NCI-H446 treated with DMSO at 0.1 percent for 48 hours (cell line): ENCODE measurements around the gene DAND5.

ENCODE experiments used
- DNase-seq: peaks from one replicate; lab custom pipeline; 2025; lab: John Stamatoyannopoulos, UW

The DAND5 gene

DNA sequence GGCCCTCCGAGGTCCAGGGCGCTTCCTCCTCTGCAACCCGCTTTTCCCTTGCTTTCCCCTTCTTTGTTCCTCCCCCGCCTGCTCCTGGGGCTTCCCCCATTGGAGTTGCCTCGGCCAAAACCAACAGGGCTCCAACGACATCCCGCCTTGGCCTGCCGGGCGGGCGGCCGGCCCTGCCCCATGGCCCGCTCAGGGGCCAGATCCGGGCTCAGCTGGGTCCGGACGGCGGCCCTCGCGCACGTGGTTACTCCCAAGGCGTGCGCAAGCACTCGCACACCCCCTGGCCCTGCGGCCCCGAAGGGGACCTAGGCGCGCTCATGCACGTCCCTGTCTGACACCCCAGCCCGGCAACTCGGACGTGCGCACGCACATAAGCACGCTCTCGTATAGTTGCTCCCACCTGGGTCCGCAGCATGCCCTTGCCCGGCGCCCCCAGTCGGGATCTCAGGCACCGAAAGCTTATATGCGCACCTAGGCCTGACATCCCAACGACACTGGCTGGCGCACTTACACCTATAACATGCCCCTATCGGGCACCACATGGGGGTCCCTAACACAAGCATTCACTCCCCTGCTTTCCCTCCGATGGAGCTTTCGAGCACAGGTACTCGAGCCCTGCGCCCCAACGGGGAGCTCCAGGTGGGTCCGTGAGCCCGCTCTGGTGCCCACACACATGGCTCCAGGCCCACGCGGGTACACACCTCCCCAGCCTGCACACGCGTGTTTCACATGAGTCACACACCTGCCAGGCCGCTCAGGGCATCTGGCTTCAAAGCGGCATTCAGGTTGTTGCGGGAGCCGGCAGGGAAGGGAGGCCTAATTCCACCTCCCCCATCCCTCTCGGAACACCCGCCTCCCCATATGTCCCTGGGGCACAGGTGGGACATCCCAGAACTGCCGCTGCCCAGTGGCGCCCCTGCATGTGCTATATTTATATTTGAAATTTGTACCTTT is 40.9 kb downstream of the DAND5 start:
- no peak for DNase-seq

DNA sequence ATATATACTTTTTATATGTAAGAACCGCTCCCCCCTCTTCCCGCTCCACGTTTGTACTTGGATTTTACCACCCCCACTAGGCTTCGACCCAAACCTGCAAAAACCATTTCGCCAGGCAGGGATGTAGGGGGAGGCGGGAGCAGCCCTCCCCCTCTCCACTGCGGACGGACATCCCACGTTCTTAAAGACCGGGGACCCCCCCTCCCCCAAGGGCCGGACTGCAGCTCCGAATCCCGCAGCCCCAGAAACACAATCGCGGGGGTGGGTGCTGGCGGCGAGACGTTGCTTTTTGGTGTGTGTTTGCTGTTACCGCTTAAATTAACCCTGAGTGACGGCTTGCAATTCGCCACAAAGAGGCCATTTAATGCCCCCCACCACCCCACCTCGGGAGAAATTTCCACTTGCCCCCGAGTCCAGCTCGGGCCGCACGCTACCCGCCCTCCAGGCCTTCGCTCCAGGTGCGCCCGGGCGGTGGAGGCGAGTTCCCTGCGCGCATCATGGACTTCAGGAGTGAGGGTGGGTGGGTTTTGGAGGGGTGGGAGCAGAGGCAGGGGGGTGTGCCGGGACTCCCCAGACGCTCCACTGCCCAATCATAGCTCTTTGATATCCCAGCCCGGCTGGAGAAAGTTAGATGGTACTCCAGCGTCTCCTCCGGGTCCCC is 41.7 kb downstream of the DAND5 start:
- no peak for DNase-seq

DNA sequence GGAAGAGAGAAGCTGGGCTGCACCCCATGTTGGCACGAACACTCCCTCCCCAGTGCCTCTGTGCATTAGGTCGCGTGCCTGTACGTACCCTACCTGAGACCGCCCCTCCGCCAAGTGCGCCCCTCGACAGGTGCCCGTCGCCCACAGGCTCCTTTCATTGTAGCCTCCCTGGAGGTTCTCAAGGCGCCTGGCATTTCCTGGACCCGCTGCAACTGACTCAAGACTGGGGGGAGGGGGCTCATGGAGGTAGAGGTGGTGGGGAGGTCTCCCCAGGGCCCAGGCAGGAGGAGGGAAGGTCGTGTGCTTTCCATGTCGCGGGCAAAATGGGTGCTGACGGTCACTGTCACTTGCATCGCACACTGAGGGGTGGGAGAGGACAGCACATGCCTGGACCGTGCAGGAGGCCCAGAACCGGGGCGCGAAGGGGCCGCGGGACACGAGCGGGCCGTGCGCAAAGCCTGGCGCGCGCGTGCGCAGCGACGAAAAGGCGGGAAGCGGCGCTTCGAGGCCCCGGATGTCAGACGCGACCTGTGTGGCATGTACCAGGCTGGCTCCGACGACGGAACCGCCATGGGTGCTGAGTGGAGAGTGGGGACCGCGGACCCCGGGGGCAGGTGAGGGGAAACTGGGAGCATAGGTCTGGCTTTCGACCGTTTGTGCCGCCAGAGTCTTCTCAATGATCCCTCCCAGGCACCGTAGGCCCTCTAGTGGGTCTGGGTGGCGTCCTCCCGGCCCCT is 42.4 kb downstream of the DAND5 start:
- no peak for DNase-seq

DNA sequence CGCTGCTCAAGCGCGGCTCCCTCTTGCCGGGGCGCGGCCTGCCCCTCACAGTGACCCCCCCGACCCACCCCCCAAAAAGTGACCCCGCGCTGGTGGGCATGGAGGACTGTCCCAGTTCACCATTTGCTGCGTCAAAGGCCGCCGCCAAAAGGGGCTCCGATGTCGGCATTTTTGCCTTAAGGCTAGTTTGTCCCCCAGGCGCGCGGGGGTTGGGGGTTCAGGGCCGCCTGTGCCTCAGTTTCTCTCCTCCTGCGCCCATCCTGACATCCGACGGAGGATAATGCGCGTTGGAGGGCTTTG is 43.0 kb downstream of the DAND5 start:
- DNase-seq, result no peak

DNA sequence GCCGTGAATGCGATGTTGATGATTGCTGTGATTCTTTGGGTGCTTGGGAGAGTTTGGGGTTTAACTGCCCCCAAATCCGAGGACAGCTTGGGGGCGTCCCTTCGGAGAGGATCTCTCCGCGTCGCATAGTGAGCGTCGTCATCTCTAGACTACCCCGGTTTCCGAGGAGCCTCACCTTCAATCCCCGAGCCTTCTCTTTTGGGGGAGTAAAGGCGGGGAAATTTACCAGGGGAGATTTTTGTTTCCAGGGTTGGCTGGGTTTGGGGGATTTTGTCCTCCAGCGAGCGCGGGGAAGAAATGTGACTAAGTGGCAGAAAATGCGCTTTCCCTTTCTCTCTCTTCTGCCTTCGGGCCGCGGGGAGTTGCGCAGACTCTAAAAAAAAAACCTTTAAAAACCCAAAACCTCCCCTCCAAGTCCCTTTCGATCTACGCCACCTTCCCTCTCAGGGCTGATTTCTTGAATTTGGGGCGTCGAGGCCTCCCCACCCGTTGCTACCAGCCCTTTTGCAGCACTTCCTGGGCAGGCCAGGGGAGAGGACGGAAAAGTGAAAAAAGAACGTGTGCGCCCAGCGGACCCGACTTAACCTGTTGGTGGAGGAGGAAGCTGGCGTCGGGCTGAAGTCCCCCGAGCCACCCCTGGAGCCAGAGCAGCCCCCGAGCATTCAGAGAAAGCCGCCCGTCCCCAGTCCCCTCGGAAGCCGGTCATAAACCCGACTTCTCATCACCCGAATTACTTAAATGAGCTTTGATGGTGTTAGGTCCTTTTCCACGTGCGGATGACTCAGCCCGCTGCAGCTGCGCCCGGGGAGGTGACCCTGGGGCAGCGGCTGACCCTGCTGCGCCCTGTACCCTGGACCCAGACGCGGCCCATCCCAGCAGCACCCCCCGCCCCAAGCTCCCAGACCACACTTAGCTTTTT is 43.6 kb downstream of the DAND5 start:
- no peak for DNase-seq

DNA sequence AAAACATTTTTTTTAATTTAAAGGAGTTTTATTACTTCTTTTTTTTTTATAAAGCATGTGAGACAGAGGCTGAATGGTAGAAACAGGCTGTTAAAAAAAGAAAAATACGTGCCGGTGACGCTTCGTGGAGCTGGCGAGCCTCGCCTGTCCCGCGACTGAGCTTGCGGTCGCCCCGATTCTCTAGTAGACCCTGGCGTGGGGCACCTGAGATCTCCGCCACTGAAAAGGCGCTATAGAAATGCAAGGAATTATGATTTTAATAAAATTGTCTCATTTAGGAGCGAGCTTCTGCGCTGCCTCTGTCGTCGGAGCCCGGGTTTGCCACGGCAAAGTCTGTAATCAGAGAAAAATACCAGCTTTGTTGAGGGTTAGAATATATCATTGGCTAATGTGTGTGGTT is 44.3 kb downstream of the DAND5 start:
- no peak for DNase-seq

DNA sequence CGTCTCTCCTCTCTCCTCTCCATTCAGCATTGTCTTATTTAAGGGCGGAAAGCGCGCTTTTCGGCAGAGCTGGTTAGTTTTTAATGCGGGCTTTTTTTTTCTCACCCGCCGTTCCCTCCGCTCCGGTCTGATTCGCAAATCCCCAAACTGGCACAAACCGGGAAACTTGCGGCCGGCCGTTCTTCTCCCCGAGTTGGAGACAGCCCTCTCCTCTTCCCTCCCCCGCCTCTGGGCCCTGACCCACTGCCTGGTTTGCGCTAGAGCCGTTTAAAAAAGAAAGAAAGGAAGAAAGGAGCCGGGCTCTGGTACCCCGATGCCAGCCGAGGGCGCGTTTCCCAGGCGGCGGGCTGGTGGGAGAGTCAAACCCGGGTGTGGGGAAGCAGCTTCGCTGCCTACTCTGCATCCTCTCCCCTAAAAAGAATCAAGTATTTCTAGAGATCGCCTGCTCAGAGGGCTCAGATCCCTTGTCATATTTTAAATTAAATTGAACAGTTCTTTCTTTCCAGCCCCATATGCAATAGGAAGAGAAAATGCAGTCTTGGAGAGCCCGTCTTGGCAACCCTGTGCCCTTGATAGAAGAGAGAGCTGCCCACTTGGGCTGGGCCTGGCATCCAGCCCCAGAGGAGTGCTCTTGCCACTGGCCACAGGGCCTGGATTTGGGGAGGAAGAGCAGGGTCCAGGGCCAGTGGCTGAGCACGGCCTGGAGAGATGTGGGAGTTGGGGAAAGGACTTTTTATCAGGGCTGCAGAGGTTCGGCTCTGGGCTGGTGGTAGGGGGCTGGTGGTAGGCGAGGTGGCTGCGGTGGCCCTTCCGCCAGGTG is 44.9 kb downstream of the DAND5 start:
- no peak for DNase-seq

DNA sequence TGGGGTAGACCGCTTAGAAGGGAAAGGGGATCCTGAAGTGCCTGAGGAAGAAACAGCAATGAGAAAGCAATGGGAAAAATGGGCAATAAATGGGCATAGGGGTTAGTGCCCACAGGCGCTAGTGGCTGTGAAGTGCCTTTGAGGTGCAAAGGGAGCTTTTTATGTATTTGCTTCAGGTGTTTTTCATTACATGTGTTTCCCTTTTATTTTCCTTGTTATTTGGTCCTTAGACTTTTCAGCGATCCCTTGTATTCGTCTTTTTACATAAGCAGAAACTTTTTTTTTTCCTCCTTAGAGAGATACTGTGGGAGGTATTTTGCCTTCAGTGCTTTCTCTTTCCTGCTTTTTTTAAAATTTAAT is 45.5 kb downstream of the DAND5 start:
- DNase-seq, result no peak

DNA sequence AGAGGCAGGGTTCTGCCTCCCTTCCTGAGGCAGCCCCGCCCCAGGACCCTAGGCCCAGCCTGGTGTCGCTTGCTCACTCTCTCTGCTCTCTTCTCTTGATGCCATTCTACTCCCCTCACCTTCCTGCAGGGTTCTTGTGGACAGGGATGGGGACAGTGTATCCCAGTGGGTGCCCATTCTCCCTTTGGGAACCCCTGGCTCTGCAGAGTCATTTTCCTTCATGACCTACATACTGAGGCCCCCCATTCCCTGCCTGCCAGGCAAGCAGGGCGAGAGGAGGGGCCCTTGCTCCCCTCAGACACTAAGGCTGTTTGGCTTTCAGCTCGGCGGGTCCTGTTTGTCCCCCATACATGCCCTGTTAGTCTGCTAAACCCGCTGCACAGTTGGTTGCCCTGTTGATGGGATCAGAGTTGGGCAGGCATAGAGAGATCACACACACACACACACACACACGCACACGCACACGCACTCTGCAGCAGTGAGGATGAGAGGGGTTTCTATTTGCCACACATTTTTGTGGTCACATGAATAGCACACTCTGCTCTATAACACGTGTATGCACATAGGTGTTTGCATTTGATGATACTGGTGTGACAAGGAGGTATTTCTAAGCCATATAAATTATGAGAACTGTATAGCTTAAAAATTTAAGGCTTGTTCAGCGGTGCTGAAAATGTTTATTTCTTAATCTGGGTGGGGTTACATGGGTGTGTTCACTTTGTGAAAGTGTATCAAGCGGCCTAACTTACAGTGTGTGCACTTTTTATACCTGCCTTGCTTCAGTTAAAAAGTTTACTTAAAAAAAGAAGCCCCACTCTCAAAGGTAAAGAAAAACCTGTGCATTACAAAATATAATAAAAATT is 46.2 kb downstream of the DAND5 start:
- no peak for DNase-seq

DNA sequence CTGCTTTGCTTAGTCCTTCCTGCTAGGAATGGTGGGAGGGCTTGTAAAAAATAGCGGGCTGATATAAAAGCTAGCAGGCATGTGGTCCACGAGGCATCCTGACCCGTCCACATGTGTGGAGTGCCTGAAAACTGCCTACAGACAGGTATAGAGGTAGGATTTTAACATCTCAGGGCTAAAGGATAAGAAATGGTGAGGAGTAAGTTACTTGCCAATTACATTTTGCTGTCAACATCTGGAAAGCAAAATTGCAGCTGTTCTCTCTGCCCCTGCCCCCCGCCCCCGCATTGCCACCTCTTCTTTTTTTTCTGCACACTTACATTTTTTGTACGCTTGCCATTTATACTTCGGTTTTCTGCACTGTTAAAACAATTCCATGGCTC is 46.9 kb downstream of the DAND5 start:
- DNase-seq, result no peak

DNA sequence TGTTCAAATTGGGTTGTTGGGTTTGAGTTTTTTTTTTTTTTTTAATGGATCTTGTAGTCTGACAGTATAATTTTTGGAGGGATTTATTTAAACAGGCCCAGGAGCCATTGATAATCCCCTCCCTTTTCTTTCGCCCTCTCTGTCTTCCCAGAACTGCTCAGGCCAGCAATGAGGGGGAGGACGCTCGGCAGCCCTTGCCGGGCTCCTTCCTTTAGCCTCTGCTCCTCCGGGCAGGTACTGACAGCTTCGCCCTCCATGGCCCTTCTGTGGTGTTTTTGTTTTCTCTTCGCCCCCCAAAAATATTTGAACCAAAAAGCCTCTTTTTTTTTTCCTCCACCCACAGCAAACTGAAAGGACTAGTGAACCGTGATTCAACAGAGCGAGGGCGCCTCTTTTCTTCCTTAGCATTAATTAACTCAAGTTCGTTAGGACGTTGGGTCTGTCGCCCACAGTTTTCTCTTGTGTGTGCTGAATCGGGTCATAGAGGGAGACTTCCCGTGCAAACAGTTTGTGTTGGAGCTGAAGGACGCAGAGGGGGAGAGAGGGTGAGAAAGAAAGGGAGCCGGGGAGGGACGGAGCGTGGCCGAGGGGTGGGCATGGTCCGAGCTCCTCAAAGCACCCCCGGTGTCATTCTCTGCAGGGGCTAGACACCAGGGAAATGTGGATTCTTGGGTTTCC is 47.4 kb downstream of the DAND5 start:
- no peak for DNase-seq

DNA sequence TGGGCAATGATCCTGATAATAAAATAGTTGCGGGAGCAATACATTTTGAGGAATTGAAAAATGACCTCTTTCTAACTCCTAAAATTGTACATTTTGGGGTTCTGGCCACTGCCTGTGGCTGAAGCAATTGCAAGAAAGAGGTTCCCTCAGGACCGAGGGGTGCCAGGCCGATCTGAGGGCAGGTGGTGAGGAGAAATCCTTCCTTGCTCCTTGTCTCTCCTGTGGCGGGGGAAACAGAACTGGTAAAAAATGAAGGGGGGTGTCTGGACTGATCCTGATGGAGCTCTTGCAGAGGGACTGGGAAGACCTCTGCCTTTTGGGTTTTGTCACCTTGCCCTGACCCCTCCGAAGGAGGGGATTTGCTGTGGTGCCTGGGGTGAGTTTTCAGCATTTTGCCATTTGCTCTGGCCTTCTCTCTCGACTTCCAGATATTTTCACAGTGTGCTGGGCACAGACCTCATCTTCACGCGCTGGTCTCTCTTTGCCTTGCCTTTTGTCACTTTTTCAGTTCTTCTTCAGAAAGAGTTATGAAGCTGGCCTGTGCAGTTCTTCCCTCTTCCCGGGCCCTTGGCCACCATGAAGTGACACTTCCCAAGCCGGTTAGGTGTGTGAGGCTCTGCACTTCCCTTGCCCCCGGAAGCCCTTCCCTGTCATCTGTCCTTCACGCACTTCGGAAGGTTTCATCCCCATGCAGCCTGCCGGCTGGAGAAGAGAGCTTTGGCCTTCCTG is 48.1 kb downstream of the DAND5 start:
- DNase-seq, result no peak

DNA sequence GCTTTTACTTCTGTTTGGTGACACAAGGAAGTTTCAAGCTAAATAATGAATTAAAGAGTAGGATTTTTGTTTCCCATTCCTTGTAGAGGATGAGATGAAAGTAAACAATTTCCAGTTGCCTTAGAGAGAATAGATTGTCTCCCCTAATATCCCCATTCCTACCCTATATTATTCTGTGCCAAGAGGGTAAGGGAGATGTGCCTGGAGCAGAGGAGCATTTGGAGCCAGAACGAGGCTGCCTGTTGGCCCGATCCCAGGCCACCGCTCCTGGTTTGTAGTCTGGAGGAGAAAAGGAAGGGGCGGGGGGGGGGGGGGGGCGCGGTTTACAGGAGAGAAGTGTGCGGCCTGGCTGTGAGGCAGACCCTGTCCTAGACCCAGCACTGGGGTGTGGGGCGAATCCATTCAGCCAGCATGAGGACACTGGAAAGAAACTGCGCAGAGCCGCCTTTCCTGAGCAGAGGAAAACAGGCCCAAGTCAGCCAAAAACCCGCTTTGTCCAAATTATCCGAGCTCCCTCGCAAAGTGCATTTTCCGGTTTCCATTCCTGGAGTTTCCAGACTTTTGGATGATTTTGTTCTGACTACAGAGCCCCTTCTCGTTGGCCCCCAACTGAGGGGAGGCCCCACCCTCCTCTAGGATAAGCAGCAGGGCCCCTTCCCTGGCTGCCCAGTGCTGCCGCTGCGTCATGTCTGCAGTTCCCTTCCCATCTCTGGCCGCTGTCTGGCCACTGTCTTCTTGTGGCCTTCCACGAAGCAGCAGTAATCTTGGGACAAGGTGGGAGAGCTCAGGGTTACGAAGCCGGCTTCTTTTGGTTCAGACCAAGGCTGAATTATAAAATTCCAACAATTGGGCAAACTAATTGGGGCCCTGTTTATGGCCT is 48.9 kb downstream of the DAND5 start:
- peak; percentile 78 for DNase-seq

DNA sequence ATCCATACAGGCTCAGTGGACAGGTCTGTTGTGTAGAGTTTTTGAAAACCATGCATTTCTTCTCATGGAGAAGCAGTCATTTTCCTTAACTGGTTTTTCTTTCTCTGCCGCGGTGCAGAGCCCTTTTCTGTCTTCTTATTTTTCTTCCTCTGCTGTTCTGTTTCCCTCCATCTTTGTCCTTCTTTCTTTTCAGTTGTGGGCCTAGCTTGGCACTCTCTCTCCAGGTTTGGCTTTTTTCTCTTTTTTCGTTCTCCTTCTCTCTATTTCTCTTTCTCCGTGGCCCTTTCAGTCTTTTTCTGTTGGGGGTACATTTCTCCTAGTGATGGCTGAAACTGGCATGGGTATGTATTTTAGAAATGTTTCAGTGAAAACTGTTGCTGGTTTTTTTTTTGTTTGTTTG is 50.0 kb downstream of the DAND5 start:
- no peak for DNase-seq

DNA sequence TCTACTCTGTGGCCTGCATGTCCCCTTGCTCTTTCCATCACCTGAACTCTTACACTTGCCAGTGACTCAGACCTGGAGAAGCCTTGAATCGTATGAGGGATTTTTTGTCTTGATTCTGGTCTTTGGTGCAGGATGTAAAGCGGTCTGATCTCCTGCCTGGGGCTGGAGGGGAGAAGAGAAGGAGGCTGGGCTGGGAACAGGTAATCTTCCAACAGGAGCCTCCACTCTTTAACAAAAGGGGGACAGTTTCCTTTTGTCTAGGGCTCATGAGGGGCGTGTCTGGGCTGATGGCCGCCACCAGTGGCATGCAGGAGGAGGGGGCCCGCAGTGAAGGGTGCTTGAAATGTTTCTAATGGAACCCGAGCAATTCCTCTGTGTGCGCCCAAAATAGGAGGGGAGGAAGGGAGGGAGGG is 50.6 kb downstream of the DAND5 start:
- DNase-seq, result no peak

DNA sequence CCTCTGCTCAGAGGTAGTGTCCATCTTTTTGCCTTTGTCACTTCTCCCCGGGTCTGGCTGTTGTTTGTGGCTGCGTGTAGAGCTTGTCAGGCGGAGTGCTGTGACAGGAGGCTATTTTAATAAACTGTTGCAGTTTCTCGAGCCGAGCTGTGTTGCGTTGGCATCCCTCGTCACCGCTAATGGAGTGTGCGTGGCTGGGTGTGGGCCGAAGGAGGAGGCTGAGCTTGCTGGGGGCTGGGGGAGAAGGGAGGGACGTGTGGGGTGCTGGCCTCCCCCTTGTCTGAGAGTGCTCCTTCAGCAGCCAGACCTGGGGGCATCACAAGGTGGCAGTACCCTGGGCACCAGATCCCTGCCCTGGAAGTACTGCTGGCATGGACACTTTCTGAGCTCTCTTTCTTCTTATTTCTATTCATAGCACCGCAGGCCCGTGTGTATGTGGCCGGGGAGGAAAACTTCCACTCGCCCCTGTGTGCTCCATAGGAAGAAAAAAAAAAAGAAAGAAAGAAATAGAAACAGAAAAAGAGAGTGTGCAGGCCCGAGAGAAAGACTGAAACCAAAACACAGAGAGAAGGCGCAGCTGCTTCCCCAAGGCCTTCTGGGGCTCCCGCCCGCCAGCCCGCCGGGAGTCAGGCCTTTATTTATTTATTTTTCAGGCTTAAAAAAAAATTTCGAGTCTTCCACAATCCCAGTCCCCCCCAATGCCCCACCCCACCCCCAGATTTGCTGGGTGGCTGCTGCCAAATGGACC is 52.9 kb downstream of the DAND5 start:
- no peak for DNase-seq
